NAMALWA (cell line): ENCODE results near the gene SUSD3.
A peak's percentile ranks its signal among the peaks of the same experiment; 100 is the strongest.

Source experiments
- DNase-seq: peaks from one replicate; pipeline ENCODE4 v3.0.0-alpha.2; 2015; ENCODE audit warnings: low spot score

The SUSD3 gene

GRCh38 chr9:93053781-93054331, 4.6 kb upstream of the SUSD3 start:
- DNase-seq: no peak

GRCh38 chr9:93054758-93055704, 3.5 kb upstream of the SUSD3 start:
- DNase-seq: no peak

GRCh38 chr9:93057042-93057702, 1.3 kb upstream of the SUSD3 start:
- peak; percentile 41 for DNase-seq

GRCh38 chr9:93057703-93058354, 672 bp upstream of the SUSD3 start:
- DNase-seq: peak; percentile 61

- peak; percentile 58 for DNase-seq
Measured at GRCh38 chr9:93059011-93059714, 662 bp downstream of the SUSD3 start.

- DNase-seq: peak; percentile 49
Measured at GRCh38 chr9:93059715-93060578, 1.4 kb downstream of the SUSD3 start.

GRCh38 chr9:93060746-93061259, 2.3 kb downstream of the SUSD3 start:
- DNase-seq: peak; percentile 51

- DNase-seq: no peak
Measured at GRCh38 chr9:93061260-93061751, 2.8 kb downstream of the SUSD3 start.

GRCh38 chr9:93061791-93062763, 3.6 kb downstream of the SUSD3 start:
- DNase-seq: peak; percentile 93

GRCh38 chr9:93064392-93065134, 6.1 kb downstream of the SUSD3 start:
- DNase-seq: peak; percentile 96

- DNase-seq: no peak
Measured at GRCh38 chr9:93065135-93065720, 6.7 kb downstream of the SUSD3 start.

GRCh38 chr9:93066978-93067603, 8.6 kb downstream of the SUSD3 start:
- no peak for DNase-seq

GRCh38 chr9:93068956-93069355, 10.5 kb downstream of the SUSD3 start:
- no peak for DNase-seq

GRCh38 chr9:93071464-93071863, 13.0 kb downstream of the SUSD3 start:
- peak; percentile 72 for DNase-seq

GRCh38 chr9:93072383-93072795, 13.9 kb downstream of the SUSD3 start:
- DNase-seq: peak; percentile 82

GRCh38 chr9:93076101-93076791, 17.7 kb downstream of the SUSD3 start:
- DNase-seq: no peak

GRCh38 chr9:93076792-93077128, 18.3 kb downstream of the SUSD3 start:
- DNase-seq: no peak
